ENCODE data around the gene TLL2. TPM values are rescaled to one million over a fixed set of nuclear protein-coding genes. Genes with fewer than 3 reads are reported as not detected.

Gene TLL2
- total RNA-seq, 6 experiments from 2014 or later, result 0.08 to 0.45 (median 0.24) TPM

GRCh38 chr10:96462606-96463151, 51.0 kb downstream of the TLL2 start:
- TF ChIP-seq, protein P1, sequence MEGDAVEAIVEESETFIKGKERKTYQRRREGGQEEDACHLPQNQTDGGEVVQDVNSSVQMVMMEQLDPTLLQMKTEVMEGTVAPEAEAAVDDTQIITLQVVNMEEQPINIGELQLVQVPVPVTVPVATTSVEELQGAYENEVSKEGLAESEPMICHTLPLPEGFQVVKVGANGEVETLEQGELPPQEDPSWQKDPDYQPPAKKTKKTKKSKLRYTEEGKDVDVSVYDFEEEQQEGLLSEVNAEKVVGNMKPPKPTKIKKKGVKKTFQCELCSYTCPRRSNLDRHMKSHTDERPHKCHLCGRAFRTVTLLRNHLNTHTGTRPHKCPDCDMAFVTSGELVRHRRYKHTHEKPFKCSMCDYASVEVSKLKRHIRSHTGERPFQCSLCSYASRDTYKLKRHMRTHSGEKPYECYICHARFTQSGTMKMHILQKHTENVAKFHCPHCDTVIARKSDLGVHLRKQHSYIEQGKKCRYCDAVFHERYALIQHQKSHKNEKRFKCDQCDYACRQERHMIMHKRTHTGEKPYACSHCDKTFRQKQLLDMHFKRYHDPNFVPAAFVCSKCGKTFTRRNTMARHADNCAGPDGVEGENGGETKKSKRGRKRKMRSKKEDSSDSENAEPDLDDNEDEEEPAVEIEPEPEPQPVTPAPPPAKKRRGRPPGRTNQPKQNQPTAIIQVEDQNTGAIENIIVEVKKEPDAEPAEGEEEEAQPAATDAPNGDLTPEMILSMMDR (IDR thresholded peaks at IDR 0.05), result no peak
- no peak for DNase-seq
- H3K27me3 Mint-ChIP-seq (ENCODE audit: insufficient read depth), result peaks cover 6% of the 10 kb centered on the region
- H3K4me3 Mint-ChIP-seq, result no peak overlapping the region
- no peaks in the 10 kb centered on the region for H3K9me3 Mint-ChIP-seq
- H3K27ac Mint-ChIP-seq, result no peak overlapping the region
- H3K4me1 Mint-ChIP-seq (ENCODE audit: low read depth), result no peaks in the 10 kb centered on the region
- no peaks in the 10 kb centered on the region for H3K36me3 Mint-ChIP-seq (ENCODE audit: low read depth)

DNA sequence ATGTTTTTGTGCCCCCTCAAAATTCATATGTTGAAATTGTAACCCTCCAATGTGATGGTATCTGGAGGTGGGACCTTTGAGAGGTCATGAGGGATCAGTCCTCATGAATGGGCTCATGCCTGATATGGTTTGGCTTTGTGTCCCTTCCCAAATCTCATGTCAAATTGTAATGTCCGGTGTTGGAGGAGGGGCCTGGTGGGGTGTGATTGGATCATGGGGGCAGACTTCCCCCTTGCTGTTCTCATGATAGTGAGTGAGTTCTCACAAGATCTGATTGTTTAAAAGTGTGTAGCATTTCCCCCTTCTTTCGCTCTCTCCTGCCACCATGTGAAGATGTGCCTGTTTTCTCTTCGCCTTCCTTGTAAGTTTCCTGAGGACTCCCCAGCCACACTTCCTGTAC, 53.4 kb downstream of the TLL2 start:
- H3K27ac Mint-ChIP-seq, result no peak overlapping the region
- no peaks in the 10 kb centered on the region for H3K9me3 Mint-ChIP-seq
- no peak overlapping the region for H3K4me3 Mint-ChIP-seq
- no peaks in the 10 kb centered on the region for H3K36me3 Mint-ChIP-seq (ENCODE audit: low read depth)
- TF ChIP-seq, protein P1 (IDR thresholded peaks at IDR 0.05), result no peak
- H3K27me3 Mint-ChIP-seq (ENCODE audit: insufficient read depth), result peaks cover 15% of the 10 kb centered on the region
- H3K4me1 Mint-ChIP-seq (ENCODE audit: low read depth), result no peaks in the 10 kb centered on the region
- DNase-seq, result no peak

GRCh38 chr10:96457341-96457740, 56.4 kb downstream of the TLL2 start:
- H3K36me3 Mint-ChIP-seq (ENCODE audit: low read depth), result no peaks in the 10 kb centered on the region

DNA sequence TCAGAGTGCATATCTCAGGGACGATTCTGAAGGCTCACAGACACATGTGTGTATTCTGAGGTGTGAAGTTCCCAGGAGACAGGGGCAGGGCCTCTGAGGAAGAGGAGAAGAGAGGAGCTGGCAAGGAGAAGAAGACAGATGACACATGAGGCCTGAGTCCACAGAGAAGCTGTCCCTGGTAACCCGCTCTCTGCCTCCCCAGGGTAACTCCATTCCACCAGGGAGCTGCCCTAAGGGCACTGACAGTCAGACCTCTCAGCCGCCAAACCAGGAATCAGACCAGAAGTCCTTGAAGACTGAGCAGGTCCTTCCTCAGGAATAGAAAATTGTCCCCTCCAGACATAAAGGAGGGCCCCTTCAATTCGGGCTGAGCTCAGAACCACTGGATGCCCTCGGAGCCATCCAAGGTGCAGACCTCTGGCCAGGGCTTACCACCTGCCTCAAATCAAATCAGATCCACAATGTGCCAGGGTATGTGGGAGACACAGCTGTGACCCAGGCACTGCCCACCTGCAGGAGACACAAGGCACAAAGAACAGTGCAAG, 57.4 kb downstream of the TLL2 start:
- no peak for DNase-seq
- no peak overlapping the region for H3K27ac Mint-ChIP-seq
- H3K36me3 Mint-ChIP-seq (ENCODE audit: low read depth), result no peaks in the 10 kb centered on the region
- H3K27me3 Mint-ChIP-seq (ENCODE audit: insufficient read depth), result peaks cover 12% of the 10 kb centered on the region
- no peaks in the 10 kb centered on the region for H3K9me3 Mint-ChIP-seq
- H3K4me3 Mint-ChIP-seq, result no peak overlapping the region
- TF ChIP-seq, protein P1 (IDR thresholded peaks at IDR 0.05), result no peak
- H3K4me1 Mint-ChIP-seq (ENCODE audit: low read depth), result no peaks in the 10 kb centered on the region

More at GRCh38 chr10:96457341-96457740, 56.4 kb downstream of the TLL2 start:
- peaks cover 12% of the 10 kb centered on the region for H3K27me3 Mint-ChIP-seq (ENCODE audit: insufficient read depth)
- H3K9me3 Mint-ChIP-seq, result no peaks in the 10 kb centered on the region
- TF ChIP-seq, protein P1 (IDR thresholded peaks at IDR 0.05), result no peak
- no peak overlapping the region for H3K27ac Mint-ChIP-seq
- H3K4me1 Mint-ChIP-seq (ENCODE audit: low read depth), result no peaks in the 10 kb centered on the region
- no peak overlapping the region for H3K4me3 Mint-ChIP-seq
- no peak for DNase-seq

DNA sequence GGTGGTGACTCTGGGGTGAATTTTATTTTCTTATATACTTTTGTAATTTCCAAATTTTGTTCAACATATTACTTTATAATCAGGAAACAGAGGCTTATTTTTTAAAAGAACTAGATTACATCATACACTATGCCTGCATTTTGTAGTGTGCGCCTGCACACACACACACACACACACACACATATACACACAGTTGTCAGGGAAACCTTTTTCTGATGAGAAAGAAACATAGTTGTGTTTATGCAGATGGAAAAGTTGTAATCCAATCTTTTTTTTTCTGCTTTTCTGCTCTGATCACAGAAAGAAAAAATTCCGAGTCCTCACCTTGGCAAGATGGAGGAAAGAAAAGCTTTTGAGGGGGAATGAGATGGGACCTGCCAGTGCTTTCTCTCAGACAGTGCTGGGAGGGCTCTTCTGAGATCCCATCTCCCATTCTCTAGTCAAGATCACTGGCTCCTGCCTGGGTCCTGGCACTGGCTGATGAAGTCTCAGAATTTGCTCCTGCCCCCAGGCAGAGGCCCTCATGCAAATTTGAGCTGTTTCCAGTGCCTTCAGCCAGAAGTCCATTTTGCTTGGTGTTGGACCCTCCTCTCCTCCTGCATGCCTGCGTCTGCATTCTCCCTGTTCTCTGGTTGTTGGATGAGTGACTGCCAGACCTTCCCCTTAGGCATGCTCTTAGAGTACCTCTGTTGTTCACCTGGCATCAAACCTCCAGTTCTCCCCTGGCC, 59.7 kb downstream of the TLL2 start:
- no peak overlapping the region for H3K4me3 Mint-ChIP-seq
- H3K9me3 Mint-ChIP-seq, result no peaks in the 10 kb centered on the region
- peaks cover 14% of the 10 kb centered on the region for H3K27me3 Mint-ChIP-seq (ENCODE audit: insufficient read depth)
- no peaks in the 10 kb centered on the region for H3K4me1 Mint-ChIP-seq (ENCODE audit: low read depth)
- no peak for DNase-seq
- TF ChIP-seq, protein P1 (IDR thresholded peaks at IDR 0.05), result no peak
- no peaks in the 10 kb centered on the region for H3K36me3 Mint-ChIP-seq (ENCODE audit: low read depth)
- H3K27ac Mint-ChIP-seq, result no peak overlapping the region
